Measurements from ENCODE around the gene CTDSPL. TPM values are rescaled to one million over a fixed set of nuclear protein-coding genes. Genes with fewer than 3 reads are reported as not detected.

CTDSPL gene
- total RNA-seq, 1 experiment from 2014 or later = 16.6 TPM

GRCh38 chr3:37968813-37969595, 107.3 kb downstream of the CTDSPL start:
- no TSS peak for BruUV-seq (replicated peaks)
- Histone ChIP-seq H3K36me3 (ENCODE audit: control insufficient read depth, insufficient read depth, low read length) (no peaks in the 10 kb centered on the region), H3K27ac (ENCODE audit: low read length) (no peak overlapping the region), H3K27me3 (ENCODE audit: control insufficient read depth, insufficient read depth, low read length) (no peaks in the 10 kb centered on the region), H3K9me3 (ENCODE audit: control insufficient read depth, insufficient read depth, low read depth, low read length) (no peaks in the 10 kb centered on the region), H3K4me1 (ENCODE audit: control insufficient read depth, insufficient read depth, low read length) (no peaks in the 10 kb centered on the region), H3K4me3 (ENCODE audit: low read depth in 2 of 2, low read length in 2 of 2) (no peak overlapping the region)
- CTCF ChIA-PET = interaction anchor here (3.1 kb wide), 1 partner anchor 113 kb away, joined by 13 read pairs; no protein-coding TSS in a partner anchor
- TF ChIP-seq POLR2AphosphoS5 (IDR thresholded peaks at IDR 0.05; ENCODE audit: low read depth, low read length) = no peak
- no peak for DNase-seq (ENCODE audit: low read depth, low spot score)
- in situ Hi-C loops (cut with HindIII; ENCODE audit: low pct_unique_long_range_greater_than_20kb, low sequenced_read_pairs) (no loop called here), intact Hi-C loops (cut with micrococcal nuclease; ENCODE audit: unreplicated experiment) (no loop called here)
- no peak for ATAC-seq
- POLR2A ChIA-PET = no interaction called here

GRCh38 chr3:37969596-37970100, 108.0 kb downstream of the CTDSPL start:
- DNase-seq (ENCODE audit: low read depth, low spot score) (no peak), ATAC-seq (no peak)
- ChIA-PET CTCF (interaction anchor here (3.1 kb wide), 1 partner anchor 114 kb away, joined by 13 read pairs; no protein-coding TSS in a partner anchor), POLR2A (no interaction called here)
- in situ Hi-C loops (cut with HindIII; ENCODE audit: low pct_unique_long_range_greater_than_20kb, low sequenced_read_pairs) (no loop called here), intact Hi-C loops (cut with micrococcal nuclease; ENCODE audit: unreplicated experiment) (no loop called here)
- Histone ChIP-seq H3K36me3 (ENCODE audit: control insufficient read depth, insufficient read depth, low read length) (no peaks in the 10 kb centered on the region), H3K9me3 (ENCODE audit: control insufficient read depth, insufficient read depth, low read depth, low read length) (no peaks in the 10 kb centered on the region), H3K27me3 (ENCODE audit: control insufficient read depth, insufficient read depth, low read length) (no peaks in the 10 kb centered on the region), H3K4me1 (ENCODE audit: control insufficient read depth, insufficient read depth, low read length) (no peaks in the 10 kb centered on the region), H3K27ac (ENCODE audit: low read length) (no peak overlapping the region), H3K4me3 (ENCODE audit: low read depth in 2 of 2, low read length in 2 of 2) (no peak overlapping the region)
- BruUV-seq (replicated peaks) = no TSS peak
- TF ChIP-seq SIN3A (IDR thresholded peaks at IDR 0.05; ENCODE audit: borderline replicate concordance, insufficient read depth, low read depth, low read length) (no peak), CTCF (IDR thresholded peaks at IDR 0.05) (no peak), REST (IDR thresholded peaks at IDR 0.05; ENCODE audit: insufficient read depth in 1 of 2, low read depth in 2 of 2, low read length in 1 of 2) (no peak), TCF7L2 (IDR thresholded peaks at IDR 0.05; ENCODE audit: low read depth, low read length) (no peak), POLR2AphosphoS5 (IDR thresholded peaks at IDR 0.05; ENCODE audit: low read depth, low read length) (no peak)

- Histone ChIP-seq H3K36me3 (ENCODE audit: control insufficient read depth, insufficient read depth, low read length) (no peaks in the 10 kb centered on the region), H3K27ac (ENCODE audit: low read length) (no peak overlapping the region), H3K4me3 (ENCODE audit: low read depth in 2 of 2, low read length in 2 of 2) (no peak overlapping the region), H3K27me3 (ENCODE audit: control insufficient read depth, insufficient read depth, low read length) (no peaks in the 10 kb centered on the region), H3K9me3 (ENCODE audit: control insufficient read depth, insufficient read depth, low read depth, low read length) (no peaks in the 10 kb centered on the region), H3K4me1 (ENCODE audit: control insufficient read depth, insufficient read depth, low read length) (no peaks in the 10 kb centered on the region)
- intact Hi-C loops (cut with micrococcal nuclease; ENCODE audit: unreplicated experiment) (no loop called here), in situ Hi-C loops (cut with HindIII; ENCODE audit: low pct_unique_long_range_greater_than_20kb, low sequenced_read_pairs) (no loop called here)
- TF ChIP-seq REST (IDR thresholded peaks at IDR 0.05; ENCODE audit: insufficient read depth in 1 of 2, low read depth in 2 of 2, low read length in 1 of 2) (no peak), CTCF (IDR thresholded peaks at IDR 0.05) (no peak), POLR2AphosphoS5 (IDR thresholded peaks at IDR 0.05; ENCODE audit: low read depth, low read length) (no peak), SIN3A (IDR thresholded peaks at IDR 0.05; ENCODE audit: borderline replicate concordance, insufficient read depth, low read depth, low read length) (no peak)
- no peak for ATAC-seq
- no peak for DNase-seq (ENCODE audit: low read depth, low spot score)
- POLR2A ChIA-PET = no interaction called here
- CTCF ChIA-PET = no interaction called here
- no TSS peak for BruUV-seq (replicated peaks)
These were observed 109.1 kb downstream of the CTDSPL start for GRCh38 chr3:37970802-37971201.
